Endodermal cell (in vitro differentiated cells): ENCODE results near the gene IFNGR2. TPM values are rescaled to one million over a fixed set of nuclear protein-coding genes. Genes with fewer than 3 reads are reported as not detected.
A peak's percentile ranks its signal among the peaks of the same experiment; 100 is the strongest.

Experiments used
- DNase-seq: peaks from one replicate; pipeline ENCODE4 v3.0.0-alpha.2; 2017
- H3K27ac ChIP-seq: 2 replicates; pipeline ENCODE4 v1.5.1; 2013; ENCODE audit warnings: mild to moderate bottlenecking, low read depth, low read length, moderate library complexity
- H3K27me3 ChIP-seq: 2 replicates; pipeline ENCODE4 v1.6.1; 2013; ENCODE audit warnings: mild to moderate bottlenecking, low read length, moderate library complexity; ENCODE audit not compliant: insufficient read depth, control insufficient read depth, poor library complexity, severe bottlenecking
- H3K36me3 ChIP-seq: 2 replicates; pipeline ENCODE4 v1.7.0; 2013; ENCODE audit warnings: mild to moderate bottlenecking, low read length, moderate library complexity; ENCODE audit not compliant: control insufficient read depth, insufficient read depth
- H3K4me1 ChIP-seq: one replicate; pipeline ENCODE4 v1.7.0; 2013; ENCODE audit warnings: low read length; ENCODE audit not compliant: control insufficient read depth, insufficient read depth
- H3K4me3 ChIP-seq: 2 replicates; pipeline ENCODE4 v1.5.1; 2013; ENCODE audit warnings: mild to moderate bottlenecking, low read length, moderate library complexity
- H3K9ac ChIP-seq: 2 replicates; pipeline ENCODE4 v1.6.1; 2013; ENCODE audit warnings: mild to moderate bottlenecking, low read length, moderate library complexity; ENCODE audit not compliant: poor library complexity, severe bottlenecking; ENCODE audit errors: extremely low read depth
- H3K9me3 ChIP-seq: 2 replicates; pipeline ENCODE4 v1.6.1; 2013; ENCODE audit warnings: mild to moderate bottlenecking, low read length, moderate library complexity; ENCODE audit not compliant: control insufficient read depth
- H3K27ac Mint-ChIP-seq: 2 replicates; pipeline ENCODE4 v1.8.0; 2020; ENCODE audit warnings: mixed read lengths
- H3K27me3 Mint-ChIP-seq: 2 replicates; pipeline ENCODE4 v1.8.0; 2021; ENCODE audit warnings: mild to moderate bottlenecking, mixed read lengths; ENCODE audit not compliant: insufficient read depth
- H3K36me3 Mint-ChIP-seq: 2 replicates; pipeline ENCODE4 v1.8.0; 2020; ENCODE audit warnings: low read depth, mixed read lengths
- H3K4me1 Mint-ChIP-seq: 2 replicates; pipeline ENCODE4 v1.8.0; 2020; ENCODE audit warnings: mixed read lengths
- H3K4me3 Mint-ChIP-seq: 2 replicates; pipeline ENCODE4 v1.8.0; 2020; ENCODE audit warnings: mild to moderate bottlenecking, moderate library complexity, mixed read lengths
- H3K9me3 Mint-ChIP-seq: 2 replicates; pipeline ENCODE4 v1.8.0; 2020; ENCODE audit warnings: mild to moderate bottlenecking, mixed read lengths
- CTCF ChIP-seq: fragments of 200-600 bp; sonication (generic); conservative IDR thresholded peaks from 2 replicates; pipeline ENCODE4 v1.5.0; 2021; ENCODE audit warnings: antibody characterized with exemption, mild to moderate bottlenecking
- WGBS, 2 experiments: methylation state at CpG; one replicate each; pipeline versions ENCODE4 v1.1.5 to v1.1.7; 2013; ENCODE audit warnings: missing lambda C conversion rate in 2 of 2, mixed read lengths in 1 of 2; ENCODE audit not compliant: insufficient coverage in 1 of 2, insufficient read length in 1 of 2; 5-methylcytosine and 5-hydroxymethylcytosine counted together
- total RNA-seq, 2 donors: library from RNA; stranded (reverse); fragmentation: NEBNext Ultra II Directional in 1 of 2; extraction: Animal tissue kit (Norgen Biotek cat#: 25700) in 1 of 2; gene quantifications; 2 replicates in 1 of 2; 3 replicates in 1 of 2; pipeline ENCODE4 v1.2.1, GENCODE V29; 2021

Gene IFNGR2
- total RNA-seq, 2 donors from 2014 or later = 41.9 to 55.1 TPM

DNA sequence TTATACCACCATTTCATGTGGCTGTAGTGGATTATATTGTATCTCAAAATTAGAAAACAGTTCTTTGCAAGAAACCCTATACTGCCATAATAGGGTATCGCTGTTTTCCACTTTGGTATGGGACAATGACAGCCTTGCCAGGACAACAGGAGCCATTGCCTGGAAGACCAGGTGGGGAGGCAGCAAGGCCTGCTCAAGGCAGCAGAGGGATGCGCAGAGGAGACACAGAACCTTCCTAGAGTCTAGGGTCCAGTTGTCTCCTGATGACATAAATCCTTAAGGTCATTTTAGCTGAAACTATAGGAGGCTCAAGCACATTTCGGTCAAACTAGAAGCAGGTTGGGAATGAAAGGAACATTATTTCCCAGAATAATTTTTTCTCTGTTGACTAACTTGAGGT, 27.6 kb downstream of the IFNGR2 start:
- Histone ChIP-seq H3K36me3 (peaks cover 79% of the 10 kb centered on the region), H3K9me3 (no peaks in the 10 kb centered on the region), H3K4me3 (no peak overlapping the region), H3K9ac (no peak overlapping the region), H3K4me1 (no peaks in the 10 kb centered on the region), H3K27ac (no peak overlapping the region), H3K27me3 (no peaks in the 10 kb centered on the region)
- H3K36me3 Mint-ChIP-seq = peaks cover 75% of the 10 kb centered on the region
- no peak overlapping the region for H3K27ac Mint-ChIP-seq
- H3K27me3 Mint-ChIP-seq = no peaks in the 10 kb centered on the region
- TF ChIP-seq CTCF = no peak
- 93 to 97% methylated on average over 3 of the region's 3 CpGs for WGBS, 2 experiments
- DNase-seq = no peak
- no peak overlapping the region for H3K4me3 Mint-ChIP-seq
- H3K4me1 Mint-ChIP-seq = no peaks in the 10 kb centered on the region
- no peaks in the 10 kb centered on the region for H3K9me3 Mint-ChIP-seq

DNA sequence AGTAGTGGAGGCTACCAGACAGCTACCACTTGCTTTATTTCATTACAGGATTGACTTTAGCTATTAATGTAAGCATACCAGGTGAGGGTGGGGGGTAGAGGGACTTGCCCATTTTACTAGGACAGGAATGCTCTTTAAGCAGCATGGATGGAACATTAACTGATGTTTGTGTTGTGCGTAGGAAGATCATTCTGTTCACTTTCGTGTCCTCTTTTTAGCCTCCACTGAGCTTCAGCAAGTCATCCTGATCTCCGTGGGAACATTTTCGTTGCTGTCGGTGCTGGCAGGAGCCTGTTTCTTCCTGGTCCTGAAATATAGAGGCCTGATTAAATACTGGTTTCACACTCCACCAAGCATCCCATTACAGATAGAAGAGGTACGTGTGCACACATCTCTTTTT, 29.3 kb downstream of the IFNGR2 start:
- H3K36me3 Mint-ChIP-seq = peaks cover 72% of the 10 kb centered on the region
- no peak overlapping the region for H3K4me3 Mint-ChIP-seq
- DNase-seq = no peak
- H3K9me3 ChIP-seq = no peaks in the 10 kb centered on the region
- no peaks in the 10 kb centered on the region for H3K4me1 Mint-ChIP-seq
- peaks cover 79% of the 10 kb centered on the region for H3K36me3 ChIP-seq
- H3K27me3 ChIP-seq = no peaks in the 10 kb centered on the region
- no peaks in the 10 kb centered on the region for H3K27me3 Mint-ChIP-seq
- no peak overlapping the region for H3K9ac ChIP-seq
- TF ChIP-seq CTCF = no peak
- no peaks in the 10 kb centered on the region for H3K9me3 Mint-ChIP-seq
- 93 to 96% methylated on average over 6 of the region's 6 CpGs for WGBS, 2 experiments
- H3K4me1 ChIP-seq = no peaks in the 10 kb centered on the region
- no peak overlapping the region for H3K4me3 ChIP-seq
- no peak overlapping the region for H3K27ac ChIP-seq
- peak overlapping the region; percentile 81 for H3K27ac Mint-ChIP-seq

- Histone ChIP-seq H3K27ac (no peak overlapping the region), H3K4me1 (no peaks in the 10 kb centered on the region), H3K27me3 (no peaks in the 10 kb centered on the region), H3K9me3 (no peaks in the 10 kb centered on the region), H3K9ac (no peak overlapping the region), H3K36me3 (peaks cover 82% of the 10 kb centered on the region), H3K4me3 (no peak overlapping the region)
- H3K4me1 Mint-ChIP-seq = no peaks in the 10 kb centered on the region
- H3K36me3 Mint-ChIP-seq = peaks cover 72% of the 10 kb centered on the region
- H3K27me3 Mint-ChIP-seq = no peaks in the 10 kb centered on the region
- no peaks in the 10 kb centered on the region for H3K9me3 Mint-ChIP-seq
- TF ChIP-seq CTCF = no peak
- DNase-seq = no peak
- no peak overlapping the region for H3K27ac Mint-ChIP-seq
- WGBS, 2 experiments = 97 to 100% methylated on average over 1 to 7 of the region's 8 CpGs
- no peak overlapping the region for H3K4me3 Mint-ChIP-seq
Observed at GRCh38 chr21:33433001-33433400, 29.8 kb downstream of the IFNGR2 start.
